ENCODE measurements around the gene URGCP. TPM values are rescaled to one million over a fixed set of nuclear protein-coding genes. Genes with fewer than 3 reads are reported as not detected.

Gene URGCP, protein sequence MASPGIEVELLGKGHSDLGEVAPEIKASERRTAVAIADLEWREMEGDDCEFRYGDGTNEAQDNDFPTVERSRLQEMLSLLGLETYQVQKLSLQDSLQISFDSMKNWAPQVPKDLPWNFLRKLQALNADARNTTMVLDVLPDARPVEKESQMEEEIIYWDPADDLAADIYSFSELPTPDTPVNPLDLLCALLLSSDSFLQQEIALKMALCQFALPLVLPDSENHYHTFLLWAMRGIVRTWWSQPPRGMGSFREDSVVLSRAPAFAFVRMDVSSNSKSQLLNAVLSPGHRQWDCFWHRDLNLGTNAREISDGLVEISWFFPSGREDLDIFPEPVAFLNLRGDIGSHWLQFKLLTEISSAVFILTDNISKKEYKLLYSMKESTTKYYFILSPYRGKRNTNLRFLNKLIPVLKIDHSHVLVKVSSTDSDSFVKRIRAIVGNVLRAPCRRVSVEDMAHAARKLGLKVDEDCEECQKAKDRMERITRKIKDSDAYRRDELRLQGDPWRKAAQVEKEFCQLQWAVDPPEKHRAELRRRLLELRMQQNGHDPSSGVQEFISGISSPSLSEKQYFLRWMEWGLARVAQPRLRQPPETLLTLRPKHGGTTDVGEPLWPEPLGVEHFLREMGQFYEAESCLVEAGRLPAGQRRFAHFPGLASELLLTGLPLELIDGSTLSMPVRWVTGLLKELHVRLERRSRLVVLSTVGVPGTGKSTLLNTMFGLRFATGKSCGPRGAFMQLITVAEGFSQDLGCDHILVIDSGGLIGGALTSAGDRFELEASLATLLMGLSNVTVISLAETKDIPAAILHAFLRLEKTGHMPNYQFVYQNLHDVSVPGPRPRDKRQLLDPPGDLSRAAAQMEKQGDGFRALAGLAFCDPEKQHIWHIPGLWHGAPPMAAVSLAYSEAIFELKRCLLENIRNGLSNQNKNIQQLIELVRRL
- 33.2 and 33.4 TPM in 2 replicates for total RNA-seq

DNA sequence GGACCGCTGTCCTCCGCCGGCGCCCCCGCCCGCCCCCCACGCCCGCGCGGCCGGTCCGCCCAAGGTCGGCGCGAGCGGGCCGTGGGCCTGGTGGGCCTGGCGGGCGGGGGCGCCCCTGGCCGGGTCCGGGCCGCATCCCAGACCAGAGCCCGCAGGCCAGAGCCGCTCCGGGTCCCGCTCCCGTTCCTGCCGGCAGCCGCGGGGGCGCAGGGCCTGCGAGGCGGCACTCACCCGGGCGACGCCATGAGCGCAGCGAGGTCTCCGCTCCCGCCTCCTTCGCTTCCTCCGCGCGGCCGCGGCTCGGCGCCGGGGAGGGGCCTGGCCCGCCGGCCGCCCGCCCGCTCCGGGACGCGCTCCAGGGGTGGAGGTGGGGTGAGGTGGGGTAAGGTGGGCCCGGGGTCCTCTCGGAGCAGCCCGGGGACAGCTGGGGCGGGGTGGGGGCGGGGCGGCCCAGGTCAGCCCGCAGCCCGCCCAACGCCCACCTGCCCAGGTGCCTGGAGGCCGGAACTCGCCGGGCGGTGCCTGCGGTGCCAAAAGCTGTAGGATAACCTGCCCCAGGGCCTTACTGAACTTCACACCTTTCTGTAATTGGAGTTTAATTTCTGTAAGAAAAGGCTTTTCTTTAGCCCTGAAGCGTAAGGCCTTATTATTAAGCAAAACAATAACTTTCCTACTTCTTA is at the start of gene URGCP:
Gene URGCP, minus strand, starts transcription at position 266 of the 680 bp plus-strand sequence. Its CDS starts 21 bp downstream, at position 245.
- peaks cover 13% of the 10 kb centered on the region for H3K36me3 Mint-ChIP-seq (ENCODE audit: low read depth)
- DNase-seq, result peak; percentile 89
- no peaks in the 10 kb centered on the region for H3K9me3 Mint-ChIP-seq
- no peaks in the 10 kb centered on the region for H3K27me3 Mint-ChIP-seq
- H3K4me1 Mint-ChIP-seq, result peaks cover 29% of the 10 kb centered on the region
- peak within 1 kb of the TSS; percentile 92 for H3K4me3 Mint-ChIP-seq
- H3K27ac Mint-ChIP-seq, result peak within 1 kb of the TSS; percentile 94
- intact Hi-C loops (cut with micrococcal nuclease), result loop anchor here (1.0 to 2.0 kb wide), 2 partner anchors 20 to 38 kb away; partner anchors contain the start of genes MRPS24 and UBE2D4

DNA sequence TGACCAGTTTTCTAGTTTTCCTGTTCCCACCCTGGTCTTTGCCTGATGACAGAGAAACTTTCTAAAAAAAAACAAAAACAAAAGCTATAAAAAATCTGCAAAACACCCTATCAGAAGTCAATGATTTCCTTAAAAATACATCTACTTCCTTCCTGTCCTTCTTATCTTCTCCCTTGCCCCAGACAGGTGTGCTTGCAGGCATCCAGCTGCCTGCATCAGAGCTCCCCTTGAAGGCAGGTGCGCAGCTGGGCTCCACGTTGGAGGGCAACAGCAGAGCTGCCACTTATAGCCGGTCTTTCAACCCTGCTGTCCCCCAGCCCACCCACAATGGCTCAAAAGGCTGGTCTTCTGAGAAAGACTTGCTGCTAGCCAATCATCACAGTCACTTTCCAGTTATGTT is 49.6 kb upstream of the URGCP start:
- DNase-seq, result no peak
- Mint-ChIP-seq H3K27ac (no peak overlapping the region), H3K4me3 (no peak overlapping the region), H3K27me3 (no peaks in the 10 kb centered on the region), H3K4me1 (peaks cover 8% of the 10 kb centered on the region), H3K9me3 (no peaks in the 10 kb centered on the region), H3K36me3 (ENCODE audit: low read depth) (peaks cover 26% of the 10 kb centered on the region)
- intact Hi-C loops (cut with micrococcal nuclease), result loop anchor here (10.0 kb wide), 1 partner anchor 339 kb away; no protein-coding TSS in a partner anchor

DNA sequence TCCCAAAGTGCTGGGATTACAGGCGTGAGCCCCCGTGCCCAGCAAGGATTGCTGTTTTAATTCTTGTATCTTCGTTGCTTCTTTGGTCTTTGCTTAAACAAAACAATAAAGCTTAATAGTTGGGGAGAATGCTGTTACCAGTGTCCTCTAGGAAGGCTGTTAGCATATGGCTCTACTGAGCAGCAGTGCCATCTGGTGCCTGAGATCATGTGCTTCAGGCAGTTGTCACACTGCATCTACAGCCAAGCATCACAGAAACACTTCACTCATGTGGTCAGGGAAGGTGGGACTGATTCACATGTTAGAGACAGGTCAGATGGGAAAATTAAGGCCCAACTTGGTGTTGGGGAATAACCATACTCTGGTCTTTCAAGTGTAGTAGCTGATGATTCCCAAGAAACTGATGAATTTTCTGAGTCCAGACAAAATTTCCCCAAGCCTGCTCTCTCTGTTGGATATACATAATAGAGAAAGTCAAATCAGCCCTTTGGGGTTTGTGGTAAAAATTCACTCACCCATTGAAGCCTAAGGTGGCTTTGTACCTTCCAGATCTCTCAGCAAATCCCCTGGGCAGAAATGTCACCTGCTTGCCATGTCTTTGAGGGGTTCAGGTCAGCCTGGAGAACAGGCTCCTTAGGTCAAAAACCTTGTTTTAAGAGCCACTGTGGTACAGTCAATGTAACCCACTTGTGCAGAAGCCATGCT is 48.3 kb upstream of the URGCP start:
- Mint-ChIP-seq H3K4me1 (peaks cover 8% of the 10 kb centered on the region), H3K27me3 (no peaks in the 10 kb centered on the region), H3K36me3 (ENCODE audit: low read depth) (peaks cover 22% of the 10 kb centered on the region), H3K9me3 (no peaks in the 10 kb centered on the region), H3K27ac (no peak overlapping the region), H3K4me3 (no peak overlapping the region)
- intact Hi-C loops (cut with micrococcal nuclease), result loop anchor here (10.0 kb wide), 1 partner anchor 340 kb away; no protein-coding TSS in a partner anchor
- DNase-seq, result peak; percentile 73

DNA sequence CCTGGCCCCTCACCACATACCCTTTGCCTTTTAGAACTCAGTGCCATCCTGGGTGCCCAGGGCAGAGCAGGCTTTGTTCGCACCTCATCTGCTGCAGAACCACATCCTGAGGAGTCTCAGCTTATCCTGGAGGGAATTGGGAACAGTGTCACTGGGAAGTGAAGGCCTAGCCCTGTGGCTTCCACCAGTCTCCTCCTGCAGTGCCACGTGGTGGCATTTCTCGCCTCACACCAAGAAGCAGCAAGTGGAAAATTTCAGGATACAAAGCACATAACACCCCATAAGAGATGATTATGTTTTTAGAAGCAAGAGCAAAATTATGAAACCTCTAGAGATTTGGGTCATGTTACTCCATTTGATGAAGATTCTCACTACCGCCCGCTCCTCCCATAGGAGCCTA is 46.7 kb upstream of the URGCP start:
- Mint-ChIP-seq H3K27ac (no peak overlapping the region), H3K27me3 (no peaks in the 10 kb centered on the region), H3K4me3 (no peak overlapping the region), H3K36me3 (ENCODE audit: low read depth) (peaks cover 24% of the 10 kb centered on the region), H3K9me3 (no peaks in the 10 kb centered on the region), H3K4me1 (peaks cover 8% of the 10 kb centered on the region)
- no peak for DNase-seq
- intact Hi-C loops (cut with micrococcal nuclease), result loop anchor here (10.0 kb wide), 1 partner anchor 342 kb away; no protein-coding TSS in a partner anchor

DNA sequence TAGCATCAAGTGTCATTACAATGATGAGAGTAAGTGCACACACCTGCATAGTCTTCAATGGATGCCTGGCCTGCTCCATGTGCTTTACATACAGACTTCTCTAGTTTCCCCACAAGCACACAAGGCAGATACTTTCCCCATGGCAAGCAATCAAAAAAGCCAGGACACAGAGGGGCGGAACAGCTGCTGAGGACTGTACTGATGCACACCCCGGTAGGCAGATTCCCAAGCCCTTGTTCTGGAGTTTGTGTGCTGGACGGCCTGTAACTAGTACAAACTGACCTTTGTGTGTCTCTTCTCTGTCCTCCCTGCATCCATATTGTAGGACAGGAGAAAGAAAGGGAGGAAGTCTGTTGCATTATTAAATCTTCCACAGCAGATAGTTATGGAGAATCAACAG is 45.6 kb upstream of the URGCP start:
- peaks cover 29% of the 10 kb centered on the region for H3K36me3 Mint-ChIP-seq (ENCODE audit: low read depth)
- intact Hi-C loops (cut with micrococcal nuclease), result loop anchor here (10.0 kb wide), 1 partner anchor 343 kb away; no protein-coding TSS in a partner anchor
- H3K27ac Mint-ChIP-seq, result no peak overlapping the region
- no peaks in the 10 kb centered on the region for H3K9me3 Mint-ChIP-seq
- DNase-seq, result no peak
- H3K4me1 Mint-ChIP-seq, result peaks cover 8% of the 10 kb centered on the region
- H3K4me3 Mint-ChIP-seq, result no peak overlapping the region
- no peaks in the 10 kb centered on the region for H3K27me3 Mint-ChIP-seq

DNA sequence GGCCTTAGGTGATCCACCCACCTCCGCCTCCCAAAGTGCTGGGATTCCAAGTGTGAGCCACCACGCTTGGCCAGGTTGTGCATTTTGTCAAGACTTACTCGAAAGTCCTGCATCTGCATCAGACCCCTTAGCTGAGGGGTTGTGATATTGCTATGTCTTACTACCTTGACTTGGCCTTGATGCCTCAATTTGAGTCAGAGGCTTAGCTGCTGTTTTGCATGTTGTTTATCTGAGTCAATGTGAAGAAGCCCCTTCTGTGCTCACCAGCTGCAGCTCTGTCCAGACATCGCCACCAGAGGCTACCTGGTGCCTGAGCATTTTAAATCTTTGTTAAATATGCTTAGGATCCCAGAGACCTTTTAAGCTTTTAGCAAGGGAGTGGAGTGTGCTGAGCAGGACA is 37.9 kb upstream of the URGCP start:
- H3K4me3 Mint-ChIP-seq, result no peak overlapping the region
- peaks cover 10% of the 10 kb centered on the region for H3K36me3 Mint-ChIP-seq (ENCODE audit: low read depth)
- H3K27ac Mint-ChIP-seq, result no peak overlapping the region
- no peaks in the 10 kb centered on the region for H3K4me1 Mint-ChIP-seq
- H3K9me3 Mint-ChIP-seq, result no peaks in the 10 kb centered on the region
- DNase-seq, result no peak
- intact Hi-C loops (cut with micrococcal nuclease), result no loop called here
- no peaks in the 10 kb centered on the region for H3K27me3 Mint-ChIP-seq

DNA sequence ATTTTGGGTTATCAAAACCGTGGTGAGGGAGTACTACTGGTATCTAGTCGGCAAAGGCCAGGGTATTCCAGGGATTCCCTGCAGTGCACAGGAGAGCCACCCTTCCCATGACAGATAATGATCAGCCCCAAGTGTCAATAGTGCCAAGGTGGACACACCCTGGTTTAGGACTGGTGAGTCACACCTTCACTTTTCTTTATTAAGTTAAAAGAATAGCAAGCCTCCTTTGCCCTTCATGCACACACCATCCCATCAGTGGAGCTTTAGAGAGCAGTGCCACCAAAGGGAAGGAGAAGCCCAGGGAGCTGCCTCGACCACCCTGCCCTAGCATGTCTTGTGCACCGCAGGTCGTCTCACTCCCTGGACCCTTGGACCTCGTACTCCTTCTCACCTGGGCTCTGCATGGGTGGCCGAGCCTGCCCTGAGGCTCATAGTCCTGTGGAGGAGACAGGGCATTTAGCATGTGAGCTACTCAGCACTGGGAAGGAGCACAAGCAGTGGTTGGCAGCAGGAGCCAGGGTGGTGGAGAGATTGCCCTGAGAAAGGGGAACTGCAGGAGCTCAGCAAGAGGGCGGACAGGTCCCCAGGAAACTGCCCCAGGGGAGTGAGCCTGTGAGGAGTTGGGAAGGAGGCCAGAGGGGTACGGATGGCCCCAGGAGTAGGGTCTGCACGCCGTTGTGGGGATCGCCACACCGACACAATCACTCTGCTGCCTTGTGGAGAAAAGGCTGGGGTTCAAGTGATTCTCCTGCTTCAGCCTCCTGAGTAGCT is 37.2 kb upstream of the URGCP start:
- Mint-ChIP-seq H3K27ac (no peak overlapping the region), H3K4me3 (no peak overlapping the region), H3K36me3 (ENCODE audit: low read depth) (peaks cover 10% of the 10 kb centered on the region), H3K4me1 (no peaks in the 10 kb centered on the region), H3K9me3 (no peaks in the 10 kb centered on the region), H3K27me3 (no peaks in the 10 kb centered on the region)
- no peak for DNase-seq
- intact Hi-C loops (cut with micrococcal nuclease), result no loop called here

DNA sequence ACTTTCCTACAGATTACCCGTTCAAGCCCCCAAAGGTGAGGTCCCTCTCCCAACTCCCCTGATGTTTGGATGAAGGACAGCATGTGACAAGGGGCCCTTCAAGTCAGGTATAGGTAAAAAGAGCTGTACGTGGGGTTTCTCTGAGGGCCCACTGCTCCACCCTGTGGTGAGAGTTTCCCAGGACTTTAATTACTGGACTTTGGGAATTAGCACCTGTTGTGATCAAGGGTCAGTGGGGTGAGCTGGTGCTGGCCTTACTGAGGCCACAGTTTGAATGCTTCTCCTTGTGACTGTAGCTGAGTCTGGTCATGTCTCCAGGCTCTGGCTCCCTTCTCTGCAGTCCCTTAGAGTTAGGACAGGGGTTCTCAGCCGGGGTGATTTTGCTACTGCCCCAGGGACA is 36.6 kb upstream of the URGCP start:
- Mint-ChIP-seq H3K9me3 (no peaks in the 10 kb centered on the region), H3K27me3 (no peaks in the 10 kb centered on the region), H3K4me1 (no peaks in the 10 kb centered on the region), H3K36me3 (ENCODE audit: low read depth) (peaks cover 6% of the 10 kb centered on the region), H3K27ac (no peak overlapping the region), H3K4me3 (no peak overlapping the region)
- no peak for DNase-seq
- intact Hi-C loops (cut with micrococcal nuclease), result no loop called here

DNA sequence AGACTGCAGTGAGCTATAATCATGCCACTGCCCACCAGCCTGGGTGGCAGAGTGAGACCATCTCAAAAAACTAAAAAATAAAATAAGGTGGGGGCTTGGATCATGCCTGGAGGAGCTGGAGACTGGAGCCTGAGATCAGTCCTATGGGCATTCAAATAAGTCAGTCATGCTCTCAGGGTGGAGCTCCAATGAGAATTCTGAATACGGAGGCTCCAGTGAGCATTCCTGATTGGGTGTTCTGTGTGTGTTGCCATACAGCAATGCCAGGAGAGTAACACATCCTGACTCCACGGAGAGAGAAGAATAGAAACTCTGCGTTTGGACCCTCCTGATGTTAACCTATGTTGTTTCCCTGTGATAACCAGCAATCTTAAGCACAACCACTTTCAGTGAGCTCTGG is 35.9 kb upstream of the URGCP start:
- DNase-seq, result no peak
- intact Hi-C loops (cut with micrococcal nuclease), result no loop called here
- Mint-ChIP-seq H3K4me3 (no peak overlapping the region), H3K27ac (no peak overlapping the region), H3K36me3 (ENCODE audit: low read depth) (peaks cover under 1% of the 10 kb centered on the region), H3K27me3 (no peaks in the 10 kb centered on the region), H3K9me3 (no peaks in the 10 kb centered on the region), H3K4me1 (no peaks in the 10 kb centered on the region)

DNA sequence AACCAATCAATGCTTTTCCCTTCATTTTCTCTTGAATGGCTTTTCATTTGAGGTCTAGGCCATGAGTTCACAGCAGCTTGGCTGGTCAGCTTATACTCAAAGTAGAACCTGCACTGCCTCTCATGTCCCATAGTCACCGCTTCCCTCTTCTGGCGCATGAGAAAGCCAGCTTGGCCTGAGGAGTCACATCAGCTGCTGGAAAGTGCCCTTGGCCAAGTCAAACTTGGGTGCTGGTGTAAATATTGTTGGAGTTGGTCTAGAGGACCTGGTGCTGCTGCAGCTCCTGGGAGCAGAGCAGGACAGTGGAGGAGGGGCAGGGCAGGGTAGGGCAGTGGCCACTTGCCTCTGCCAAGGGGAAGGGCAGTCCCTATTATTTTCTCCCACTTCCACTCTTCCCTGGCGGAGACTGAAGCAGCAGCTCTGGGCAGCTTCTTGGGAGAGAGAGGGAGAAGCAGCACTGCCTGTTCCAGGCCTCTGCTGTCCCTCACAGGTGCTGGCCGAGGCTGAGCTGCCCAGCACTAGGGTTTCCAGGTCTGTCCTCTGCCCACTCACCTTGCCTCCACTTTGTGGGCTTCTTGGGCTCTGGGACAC is 32.6 kb upstream of the URGCP start:
- Mint-ChIP-seq H3K36me3 (ENCODE audit: low read depth) (no peaks in the 10 kb centered on the region), H3K27me3 (no peaks in the 10 kb centered on the region), H3K27ac (no peak overlapping the region), H3K9me3 (no peaks in the 10 kb centered on the region), H3K4me1 (no peaks in the 10 kb centered on the region), H3K4me3 (no peak overlapping the region)
- DNase-seq, result no peak
- intact Hi-C loops (cut with micrococcal nuclease), result no loop called here

DNA sequence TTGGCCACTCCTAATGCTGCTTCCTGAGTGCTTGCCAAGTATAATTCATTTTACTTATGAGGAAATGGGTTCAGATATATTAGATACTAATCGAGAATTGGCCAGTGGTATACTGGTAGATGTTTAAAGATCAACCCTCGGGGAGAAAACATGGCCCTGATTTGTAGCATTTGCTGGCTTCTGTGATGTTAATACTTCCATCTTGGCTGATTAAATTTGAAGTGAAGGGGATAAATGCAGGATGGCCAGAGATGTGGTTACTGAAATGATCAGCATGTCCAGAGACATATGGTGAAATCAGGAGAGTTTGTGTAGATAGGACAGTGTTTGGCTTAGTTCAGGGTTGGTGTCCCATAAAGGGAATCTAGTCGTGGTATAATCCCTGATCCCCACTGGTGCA is 31.0 kb upstream of the URGCP start:
- intact Hi-C loops (cut with micrococcal nuclease), result no loop called here
- H3K4me1 Mint-ChIP-seq, result no peaks in the 10 kb centered on the region
- H3K27me3 Mint-ChIP-seq, result no peaks in the 10 kb centered on the region
- no peaks in the 10 kb centered on the region for H3K36me3 Mint-ChIP-seq (ENCODE audit: low read depth)
- no peak for DNase-seq
- no peak overlapping the region for H3K4me3 Mint-ChIP-seq
- no peaks in the 10 kb centered on the region for H3K9me3 Mint-ChIP-seq
- H3K27ac Mint-ChIP-seq, result no peak overlapping the region

DNA sequence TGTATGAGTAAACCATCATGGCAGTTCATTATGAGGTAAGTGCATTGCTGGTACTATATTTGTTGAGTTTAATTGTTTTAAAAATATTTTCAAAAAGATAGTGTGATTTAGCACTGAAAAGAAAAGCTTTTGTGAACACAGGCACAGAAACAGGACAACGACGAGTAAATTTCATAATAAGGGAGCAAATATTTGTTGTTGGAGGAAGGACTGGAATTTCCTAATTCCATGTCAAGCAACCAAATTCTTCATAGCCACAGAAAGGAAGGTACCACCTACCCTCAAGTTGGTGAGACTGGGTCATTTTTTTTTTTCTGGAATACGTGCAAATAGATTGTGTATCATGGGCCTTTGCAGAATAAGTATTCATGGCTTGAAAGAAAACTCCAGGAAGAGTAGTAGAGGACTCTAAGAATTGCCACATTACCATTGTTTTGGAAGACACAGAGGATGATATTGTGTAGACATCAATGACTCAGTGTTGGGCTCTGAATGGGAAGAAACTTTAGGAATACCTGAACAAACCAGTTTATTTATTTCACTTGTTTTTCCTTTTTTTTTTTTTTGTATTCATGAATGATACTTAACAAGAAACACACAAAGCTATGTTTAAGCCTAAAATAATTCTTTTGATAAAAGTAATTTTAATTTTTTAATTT is 27.6 kb upstream of the URGCP start:
- Mint-ChIP-seq H3K4me1 (peaks cover 7% of the 10 kb centered on the region), H3K27ac (no peak overlapping the region), H3K27me3 (no peaks in the 10 kb centered on the region), H3K9me3 (no peaks in the 10 kb centered on the region), H3K36me3 (ENCODE audit: low read depth) (peaks cover 4% of the 10 kb centered on the region), H3K4me3 (no peak overlapping the region)
- no peak for DNase-seq
- intact Hi-C loops (cut with micrococcal nuclease), result no loop called here

Measured in activated CD4-positive, alpha-beta T cell treated with anti-CD3 and anti-CD28 coated beads, Interleukin-2, amount 10 ng/mL, durations not matched to agents 24 days and 14 days (primary cell).